IMR-90 (cell line): ENCODE results near the gene PNKD. TPM values are rescaled to one million over a fixed set of nuclear protein-coding genes. Genes with fewer than 3 reads are reported as not detected.

Experiments used
- ATAC-seq: fragments of 200-7000 bp; cut with Tn5 transposase; 2 replicates; pipeline ENCODE4 v1.9.1; 2020; ENCODE audit warnings: low read depth, mild to moderate bottlenecking, moderate library complexity
- BruUV-seq: library from RNA; stranded (reverse); fragments of 400-500 nt; replicated peaks from 2 replicates; lab custom pipeline; 2021; lab: Mats Ljungman, UMichigan
- CTCF ChIA-PET: fragments of 300-600 bp; formaldehyde crosslinking; extraction: SDS; loops from one replicate; lab custom pipeline; 2021; ENCODE audit warnings: antibody characterized with exemption; lab: Yijun Ruan, JAX
- POLR2A ChIA-PET: fragments of 300-600 bp; sonication (Branson Sonifier 250); formaldehyde crosslinking; loops from one replicate; lab custom pipeline; 2022; ENCODE audit warnings: antibody characterized with exemption; ENCODE audit not compliant: unreplicated experiment; lab: Charles Lee
- DNase-seq: peaks from one replicate; pipeline ENCODE4 v3.0.0; 2013
- H2AFZ ChIP-seq: replicated peaks from 2 replicates; pipeline ENCODE3; 2013; ENCODE audit warnings: low read length, mild to moderate bottlenecking; ENCODE audit not compliant: poor library complexity
- H2AK5ac ChIP-seq: 2 replicates; pipeline ENCODE4 v1.6.1; 2013; ENCODE audit warnings: low read depth, low read length, inconsistent platforms
- H2AK9ac ChIP-seq: replicated peaks from 2 replicates; pipeline ENCODE3; 2013; ENCODE audit warnings: mild to moderate bottlenecking, low read depth, low read length, moderate library complexity; ENCODE audit not compliant: poor library complexity
- H2BK120ac ChIP-seq: 2 replicates; pipeline ENCODE4 v1.6.1; 2013; ENCODE audit warnings: low read depth, low read length, inconsistent platforms
- H2BK15ac ChIP-seq: 3 replicates; pipeline ENCODE4 v1.6.1; 2013; ENCODE audit warnings: low read depth, low read length, inconsistent platforms
- H2BK20ac ChIP-seq: 2 replicates; pipeline ENCODE4 v1.6.1; 2013; ENCODE audit warnings: low read depth, mild to moderate bottlenecking, inconsistent platforms, low read length, moderate library complexity
- H2BK5ac ChIP-seq: 2 replicates; pipeline ENCODE4 v1.6.1; 2013; ENCODE audit warnings: mild to moderate bottlenecking, low read depth, low read length, inconsistent platforms; ENCODE audit not compliant: poor library complexity, severe bottlenecking
- H3K14ac ChIP-seq: replicated peaks from 2 replicates; pipeline ENCODE4 v1.6.1; 2013; ENCODE audit warnings: low read depth, low read length, inconsistent platforms
- H3K18ac ChIP-seq: 2 replicates; pipeline ENCODE4 v1.6.1; 2013; ENCODE audit warnings: low read depth, low read length, control low read depth
- H3K23ac ChIP-seq: 2 replicates; pipeline ENCODE4 v1.6.1; 2013; ENCODE audit warnings: low read depth, low read length, inconsistent platforms
- H3K27ac ChIP-seq: 2 replicates; pipeline ENCODE4 v1.5.1; 2013; ENCODE audit warnings: mild to moderate bottlenecking, control low read depth, low read length; ENCODE audit not compliant: insufficient read depth
- H3K27me3 ChIP-seq: 2 replicates; pipeline ENCODE4 v1.6.1; 2013; ENCODE audit warnings: low read length; ENCODE audit not compliant: control insufficient read depth, insufficient read depth
- H3K36me3 ChIP-seq: 2 replicates; pipeline ENCODE4 v1.6.1; 2013; ENCODE audit warnings: low read length, mixed read lengths; ENCODE audit not compliant: control insufficient read depth, insufficient read depth
- H3K4ac ChIP-seq: 2 replicates; pipeline ENCODE4 v1.6.1; 2013; ENCODE audit warnings: low read depth, low read length, inconsistent platforms
- H3K4me1 ChIP-seq: 2 replicates; pipeline ENCODE4 v1.6.1; 2013; ENCODE audit warnings: low read length, mixed read lengths; ENCODE audit not compliant: control insufficient read depth, insufficient read depth
- H3K4me2 ChIP-seq: 2 replicates; pipeline ENCODE4 v1.6.1; 2013; ENCODE audit warnings: low read depth, mild to moderate bottlenecking, control low read depth, low read length, moderate library complexity
- H3K4me3 ChIP-seq: 2 replicates; pipeline ENCODE4 v1.5.1; 2013; ENCODE audit warnings: low read depth, mild to moderate bottlenecking, control low read depth, low read length, moderate library complexity; ENCODE audit not compliant: insufficient read depth
- H3K56ac ChIP-seq: 2 replicates; pipeline ENCODE4 v1.6.1; 2013; ENCODE audit warnings: low read length, inconsistent platforms; ENCODE audit not compliant: insufficient read depth; ENCODE audit errors: extremely low read depth
- H3K79me1 ChIP-seq, 2 experiments: 2 replicates each; pipeline ENCODE4 v1.6.1; 2013; ENCODE audit warnings: low read length in 2 of 2, inconsistent platforms in 1 of 2, low read depth in 1 of 2
- H3K9ac ChIP-seq: 2 replicates; pipeline ENCODE4 v1.6.1; 2013; ENCODE audit warnings: low read depth, low read length, control low read depth
- H3K9me1 ChIP-seq: 2 replicates; pipeline ENCODE4 v1.6.1; 2013; ENCODE audit warnings: low read length, inconsistent platforms; ENCODE audit not compliant: insufficient read depth
- H3K9me3 ChIP-seq: 2 replicates; pipeline ENCODE4 v1.6.1; 2013; ENCODE audit warnings: low read length; ENCODE audit not compliant: control insufficient read depth, insufficient read depth
- H4K20me1 ChIP-seq: 2 replicates; pipeline ENCODE4 v1.6.1; 2013; ENCODE audit warnings: low read length, inconsistent platforms; ENCODE audit not compliant: insufficient read depth
- H4K5ac ChIP-seq: 2 replicates; pipeline ENCODE4 v1.6.1; 2013; ENCODE audit warnings: mild to moderate bottlenecking, low read depth, low read length, control low read depth
- H4K8ac ChIP-seq, 2 experiments: 2 replicates each; pipeline ENCODE4 v1.6.1; 2013; ENCODE audit warnings: low read depth in 2 of 2, low read length in 2 of 2, control low read depth in 1 of 2, inconsistent platforms in 1 of 2
- H4K91ac ChIP-seq: 2 replicates; pipeline ENCODE4 v1.6.1; 2013; ENCODE audit warnings: low read depth, low read length, inconsistent platforms; ENCODE audit not compliant: insufficient read depth
- BHLHE40 ChIP-seq: fragments of 150-350 bp; IDR thresholded peaks from 2 replicates; pipeline ENCODE4 v1.6.1; 2016; ENCODE audit warnings: mild to moderate bottlenecking, low read depth, low read length
- CEBPB ChIP-seq: IDR thresholded peaks from 2 replicates; pipeline ENCODE4 v1.6.1; 2012; ENCODE audit warnings: low read depth, low read length, improper control_type of control experiment
- CHD1 ChIP-seq: IDR thresholded peaks from 2 replicates; pipeline ENCODE4 v1.6.1; 2012; ENCODE audit warnings: low read depth, low read length, improper control_type of control experiment
- FOS ChIP-seq: fragments of 150-350 bp; IDR thresholded peaks from 2 replicates; pipeline ENCODE4 v1.6.1; 2016; ENCODE audit warnings: low read depth, low read length
- MAFK ChIP-seq: IDR thresholded peaks from 2 replicates; pipeline ENCODE4 v1.6.1; 2012; ENCODE audit warnings: low read depth, low read length, improper control_type of control experiment
- MAZ ChIP-seq: IDR thresholded peaks from 2 replicates; pipeline ENCODE4 v1.6.1; 2012; ENCODE audit warnings: low read depth, mild to moderate bottlenecking, low read length, improper control_type of control experiment, moderate library complexity, borderline replicate concordance
- MXI1 ChIP-seq: IDR thresholded peaks from 2 replicates; pipeline ENCODE4 v1.6.1; 2012; ENCODE audit warnings: low read depth, mild to moderate bottlenecking, low read length, moderate library complexity, borderline replicate concordance
- NFE2L2 ChIP-seq: fragments of 150-350 bp; IDR thresholded peaks from 2 replicates; pipeline ENCODE4 v1.6.1; 2016; ENCODE audit warnings: low read depth, mild to moderate bottlenecking, low read length
- POLR2A ChIP-seq: IDR thresholded peaks from 2 replicates; pipeline ENCODE4 v1.6.1; 2012; ENCODE audit warnings: mild to moderate bottlenecking, low read depth, low read length
- RAD21 ChIP-seq: IDR thresholded peaks from 2 replicates; pipeline ENCODE4 v1.6.1; 2012; ENCODE audit warnings: low read length, improper control_type of control experiment
- RCOR1 ChIP-seq: IDR thresholded peaks from 2 replicates; pipeline ENCODE4 v1.6.1; 2012; ENCODE audit warnings: mild to moderate bottlenecking, low read length, improper control_type of control experiment; ENCODE audit not compliant: insufficient replicate concordance
- RFX5 ChIP-seq: IDR thresholded peaks from 2 replicates; pipeline ENCODE4 v1.8.0; 2012; ENCODE audit warnings: low read depth, mild to moderate bottlenecking, low read length, moderate library complexity
- SMC3 ChIP-seq: fragments of 150-350 bp; IDR thresholded peaks from 2 replicates; pipeline ENCODE4 v1.6.1; 2016; ENCODE audit warnings: low read depth, mild to moderate bottlenecking, antibody characterized with exemption, low read length, moderate library complexity
- USF2 ChIP-seq: fragments of 150-350 bp; IDR thresholded peaks from 2 replicates; pipeline ENCODE4 v1.6.1; 2017; ENCODE audit warnings: mild to moderate bottlenecking, antibody characterized with exemption, low read length, low read depth
- WGBS, 2 experiments: methylation state at CpG; one replicate each; pipeline versions ENCODE4 v1.1.5 to v1.1.7; 2013; ENCODE audit warnings: missing lambda C conversion rate in 2 of 2; ENCODE audit not compliant: insufficient read length in 1 of 2; ENCODE audit errors: extremely low coverage in 2 of 2; 5-methylcytosine and 5-hydroxymethylcytosine counted together
- dilution Hi-C: fragments of 300-500 bp; cut with HindIII; formaldehyde crosslinking; loops from one replicate; pipeline ENCODE4 v1.14.3; 2018; ENCODE audit warnings: low sequenced_read_pairs; ENCODE audit not compliant: unreplicated experiment
- in situ Hi-C: fragments of 300-500 bp; cut with MboI; formaldehyde crosslinking; loops from 3 replicates; pipeline ENCODE4 v1.14.3; 2019; ENCODE audit warnings: low sequenced_read_pairs, inconsistent platforms, mixed read lengths
- intact Hi-C: fragments of 100-400 bp; cut with micrococcal nuclease; formaldehyde crosslinking; loops from 2 replicates; pipeline ENCODE4 v1.10.0; 2022
- polyA plus RNA-seq, 3 experiments: library from polyadenylated mRNA; depleted of rRNA; stranded (reverse); fragments of >200 nt; gene quantifications; 2 replicates each; pipeline ENCODE4 v1.2.3, GENCODE V29; 2012; ENCODE audit warnings: low replicate concordance in 1 of 3
- total RNA-seq: library from RNA; depleted of rRNA; stranded (reverse); fragments of >200 nt; gene quantifications from 2 replicates; pipeline ENCODE4 v1.2.3, GENCODE V29; 2012
- TF ChIP-seq, protein P1 (sequence below): conservative IDR thresholded peaks from 2 replicates; pipeline ENCODE4 v1.5.1; 2012; ENCODE audit warnings: mild to moderate bottlenecking, low read depth, low read length, improper control_type of control experiment
- TF ChIP-seq, protein P2 (sequence below): fragments of 150-350 bp; IDR thresholded peaks from 2 replicates; pipeline ENCODE4 v1.6.1; 2016; ENCODE audit warnings: low read depth, mild to moderate bottlenecking, low read length, moderate library complexity, borderline replicate concordance

Gene PNKD
- total and polyA plus RNA-seq, 2 of the 4 experiments (the other 2 are of a cell fraction): 19.2 to 68.5 TPM

DNA sequence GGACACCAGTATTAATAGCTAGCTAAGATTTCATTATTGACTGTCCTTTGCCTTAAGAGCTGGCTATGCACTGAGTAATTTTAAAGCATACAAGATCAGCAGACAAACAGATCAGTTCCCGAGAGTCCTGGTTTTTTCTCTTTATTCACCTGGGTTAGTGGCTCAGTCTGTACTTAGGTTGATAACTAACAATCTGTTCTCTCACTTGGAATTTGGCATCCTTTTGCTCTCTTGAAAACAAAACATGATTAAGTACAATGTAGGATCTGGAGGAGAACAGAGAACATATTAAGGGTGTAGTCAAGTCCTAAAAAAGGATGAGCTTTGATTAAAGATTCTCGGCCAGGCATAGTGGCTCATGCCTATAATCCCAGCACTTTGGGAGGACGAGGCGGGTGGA, 36.8 kb upstream of the PNKD start:
- CTCF ChIA-PET: no interaction called here
- H2AK9ac ChIP-seq: no peak overlapping the region

More for the DNA sequence above, 36.8 kb upstream of the PNKD start:
- Histone ChIP-seq H3K23ac (no peak overlapping the region), H3K4me3 (no peak overlapping the region), H4K8ac (no peak overlapping the region), H3K4ac (no peak overlapping the region), H3K4me1 (peaks cover 8% of the 10 kb centered on the region; the same call in 1 of the 2 replicates), H2BK5ac (no peak overlapping the region), H3K27me3 (no peaks in the 10 kb centered on the region), H4K91ac (no peak overlapping the region), H2AK5ac (no peak overlapping the region), H2BK120ac (no peak overlapping the region), H4K5ac (no peak overlapping the region), H3K9me3 (no peaks in the 10 kb centered on the region), H3K9ac (no peak overlapping the region), H2BK20ac (no peak overlapping the region), H2BK15ac (no peak overlapping the region), H3K79me1 (peaks cover 35 to 50% of the 10 kb centered on the region in 2 experiments), H3K4me2 (no peak overlapping the region), H3K9me1 (peaks cover 8% of the 10 kb centered on the region), H2AFZ (no peak overlapping the region), H4K20me1 (peaks cover 3% of the 10 kb centered on the region; the same call in 1 of the 2 replicates), H3K36me3 (peaks cover 69% of the 10 kb centered on the region), H3K18ac (no peak overlapping the region), H3K56ac (no peak overlapping the region), H3K14ac (no peak overlapping the region), H3K27ac (no peak overlapping the region)
- POLR2A ChIA-PET: no interaction called here
- no TSS peak for BruUV-seq
- TF ChIP-seq USF2 (no peak), CHD1 (no peak), RAD21 (no peak), FOS (no peak), MAZ (no peak), RFX5 (no peak), MXI1 (no peak), BHLHE40 (no peak), CEBPB (no peak), RCOR1 (no peak), POLR2A (no peak), SMC3 (no peak), NFE2L2 (no peak), MAFK (no peak)
- TF ChIP-seq, protein P1, sequence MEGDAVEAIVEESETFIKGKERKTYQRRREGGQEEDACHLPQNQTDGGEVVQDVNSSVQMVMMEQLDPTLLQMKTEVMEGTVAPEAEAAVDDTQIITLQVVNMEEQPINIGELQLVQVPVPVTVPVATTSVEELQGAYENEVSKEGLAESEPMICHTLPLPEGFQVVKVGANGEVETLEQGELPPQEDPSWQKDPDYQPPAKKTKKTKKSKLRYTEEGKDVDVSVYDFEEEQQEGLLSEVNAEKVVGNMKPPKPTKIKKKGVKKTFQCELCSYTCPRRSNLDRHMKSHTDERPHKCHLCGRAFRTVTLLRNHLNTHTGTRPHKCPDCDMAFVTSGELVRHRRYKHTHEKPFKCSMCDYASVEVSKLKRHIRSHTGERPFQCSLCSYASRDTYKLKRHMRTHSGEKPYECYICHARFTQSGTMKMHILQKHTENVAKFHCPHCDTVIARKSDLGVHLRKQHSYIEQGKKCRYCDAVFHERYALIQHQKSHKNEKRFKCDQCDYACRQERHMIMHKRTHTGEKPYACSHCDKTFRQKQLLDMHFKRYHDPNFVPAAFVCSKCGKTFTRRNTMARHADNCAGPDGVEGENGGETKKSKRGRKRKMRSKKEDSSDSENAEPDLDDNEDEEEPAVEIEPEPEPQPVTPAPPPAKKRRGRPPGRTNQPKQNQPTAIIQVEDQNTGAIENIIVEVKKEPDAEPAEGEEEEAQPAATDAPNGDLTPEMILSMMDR: no peak
- TF ChIP-seq, protein P2, sequence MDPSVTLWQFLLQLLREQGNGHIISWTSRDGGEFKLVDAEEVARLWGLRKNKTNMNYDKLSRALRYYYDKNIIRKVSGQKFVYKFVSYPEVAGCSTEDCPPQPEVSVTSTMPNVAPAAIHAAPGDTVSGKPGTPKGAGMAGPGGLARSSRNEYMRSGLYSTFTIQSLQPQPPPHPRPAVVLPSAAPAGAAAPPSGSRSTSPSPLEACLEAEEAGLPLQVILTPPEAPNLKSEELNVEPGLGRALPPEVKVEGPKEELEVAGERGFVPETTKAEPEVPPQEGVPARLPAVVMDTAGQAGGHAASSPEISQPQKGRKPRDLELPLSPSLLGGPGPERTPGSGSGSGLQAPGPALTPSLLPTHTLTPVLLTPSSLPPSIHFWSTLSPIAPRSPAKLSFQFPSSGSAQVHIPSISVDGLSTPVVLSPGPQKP: no peak
- no peak for DNase-seq
- dilution Hi-C loops: no loop called here
- intact Hi-C loops: no loop called here
- WGBS, 2 experiments: 100% methylated on average over 2 of the region's 4 CpGs; no CpG with 5 or more reads in 1 of the 2 experiments
- in situ Hi-C loops: no loop called here
- ATAC-seq: no peak
